Measurements from ENCODE around the gene ATP11C.
"Not testable (repeated sequence)": the region's sequence is repeated elsewhere in the genome, so short reads cannot be mapped to it uniquely, and the experiment has no call there.

The ATP11C gene

GRCh38 chrX:139889760-139890159, 43.1 kb downstream of the ATP11C start:
- Histone ChIP-seq H3K4me1 (ENCODE audit: insufficient read depth, low read length) (no peaks in the 10 kb centered on the region), H3K9ac (ENCODE audit: low read length) (no peak overlapping the region), H3K27ac (ENCODE audit: low read depth, low read length) (no peak overlapping the region), H3K36me3 (ENCODE audit: insufficient read depth, low read length) (no peaks in the 10 kb centered on the region), H3K9me3 (ENCODE audit: low read length) (no peaks in the 10 kb centered on the region), H3K27me3 (ENCODE audit: control insufficient read depth in 1 of 2, insufficient read depth in 2 of 2, low read length in 2 of 2) (no peaks in the 10 kb centered on the region), H3K4me3 (ENCODE audit: low read depth in 1 of 2, low read length in 2 of 2) (no peak overlapping the region)

DNA sequence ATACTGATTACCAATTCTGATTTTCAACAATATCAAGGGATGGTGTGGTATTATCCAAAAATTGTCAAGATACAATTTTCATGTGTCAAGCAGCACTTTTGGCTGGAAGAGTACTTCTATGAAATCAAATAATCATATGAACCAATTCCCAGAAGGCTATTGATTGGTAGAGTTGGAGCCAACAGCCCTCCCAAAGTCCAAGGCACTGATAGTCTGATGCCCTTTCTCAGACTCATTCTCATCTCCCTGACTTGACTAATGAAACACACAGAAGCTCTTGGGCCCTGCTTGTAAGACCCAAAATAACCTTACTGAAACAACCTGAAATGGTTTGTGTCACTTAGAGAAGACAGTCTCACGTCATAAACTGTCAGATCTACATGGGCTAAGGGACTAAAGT, 48.9 kb downstream of the ATP11C start:
- no peaks in the 10 kb centered on the region for H3K9me3 ChIP-seq (ENCODE audit: low read length)
- H3K4me3 ChIP-seq (ENCODE audit: low read depth in 1 of 2, low read length in 2 of 2): no peak overlapping the region
- H3K4me1 ChIP-seq (ENCODE audit: insufficient read depth, low read length): peaks cover 5% of the 10 kb centered on the region
- H3K27me3 ChIP-seq (ENCODE audit: control insufficient read depth in 1 of 2, insufficient read depth in 2 of 2, low read length in 2 of 2): no peaks in the 10 kb centered on the region
- no peaks in the 10 kb centered on the region for H3K36me3 ChIP-seq (ENCODE audit: insufficient read depth, low read length)
- H3K27ac ChIP-seq (ENCODE audit: low read depth, low read length): no peak overlapping the region
- no peak overlapping the region for H3K9ac ChIP-seq (ENCODE audit: low read length)

GRCh38 chrX:139882299-139882698, 50.6 kb downstream of the ATP11C start:
- no peak overlapping the region for H3K27ac ChIP-seq (ENCODE audit: low read depth, low read length)
- no peaks in the 10 kb centered on the region for H3K9me3 ChIP-seq (ENCODE audit: low read length)
- no peak overlapping the region for H3K4me3 ChIP-seq (ENCODE audit: low read depth in 1 of 2, low read length in 2 of 2)
- no peak overlapping the region for H3K9ac ChIP-seq (ENCODE audit: low read length)
- no peaks in the 10 kb centered on the region for H3K27me3 ChIP-seq (ENCODE audit: control insufficient read depth in 1 of 2, insufficient read depth in 2 of 2, low read length in 2 of 2)
- H3K36me3 ChIP-seq (ENCODE audit: insufficient read depth, low read length): no peaks in the 10 kb centered on the region
- H3K4me1 ChIP-seq (ENCODE audit: insufficient read depth, low read length): peaks cover 5% of the 10 kb centered on the region

- H3K4me1 ChIP-seq (ENCODE audit: insufficient read depth, low read length): peaks cover 5% of the 10 kb centered on the region
- H3K4me3 ChIP-seq (ENCODE audit: low read depth in 1 of 2, low read length in 2 of 2): no peak overlapping the region
- H3K9me3 ChIP-seq (ENCODE audit: low read length): no peaks in the 10 kb centered on the region
- H3K27me3 ChIP-seq (ENCODE audit: control insufficient read depth in 1 of 2, insufficient read depth in 2 of 2, low read length in 2 of 2): no peaks in the 10 kb centered on the region
- H3K9ac ChIP-seq (ENCODE audit: low read length): no peak overlapping the region
- H3K27ac ChIP-seq (ENCODE audit: low read depth, low read length): no peak overlapping the region
- H3K36me3 ChIP-seq (ENCODE audit: insufficient read depth, low read length): no peaks in the 10 kb centered on the region
Observed at GRCh38 chrX:139881572-139881971, 51.3 kb downstream of the ATP11C start.

DNA sequence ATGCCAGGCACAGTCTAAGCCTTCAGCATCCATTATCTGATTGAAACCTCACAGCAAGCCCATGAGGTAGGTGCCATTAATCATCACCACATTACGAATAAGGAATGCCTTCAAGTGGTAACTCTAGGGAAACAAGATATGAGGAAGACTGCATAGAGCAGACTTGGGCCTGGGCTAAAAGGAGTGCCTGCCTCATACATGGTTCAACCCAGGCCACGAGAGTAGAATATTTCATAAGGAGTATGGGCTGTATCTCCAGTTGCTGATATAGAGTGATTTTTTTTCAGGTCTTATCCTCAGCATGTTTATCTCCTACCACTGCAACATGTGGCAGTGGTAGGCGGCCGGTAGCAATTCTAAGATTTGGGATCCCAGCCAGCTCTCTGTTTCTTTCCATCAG, 51.7 kb downstream of the ATP11C start:
- H3K36me3 ChIP-seq (ENCODE audit: insufficient read depth, low read length): no peaks in the 10 kb centered on the region
- H3K4me3 ChIP-seq (ENCODE audit: low read depth in 1 of 2, low read length in 2 of 2): no peak overlapping the region
- H3K27me3 ChIP-seq (ENCODE audit: control insufficient read depth in 1 of 2, insufficient read depth in 2 of 2, low read length in 2 of 2): no peaks in the 10 kb centered on the region
- H3K9me3 ChIP-seq (ENCODE audit: low read length): no peaks in the 10 kb centered on the region
- no peak overlapping the region for H3K9ac ChIP-seq (ENCODE audit: low read length)
- H3K27ac ChIP-seq (ENCODE audit: low read depth, low read length): no peak overlapping the region
- peaks cover 5% of the 10 kb centered on the region for H3K4me1 ChIP-seq (ENCODE audit: insufficient read depth, low read length)

GRCh38 chrX:139877710-139878414, 55.0 kb downstream of the ATP11C start:
- no peak overlapping the region for H3K4me3 ChIP-seq (ENCODE audit: low read depth in 1 of 2, low read length in 2 of 2)
- H3K36me3 ChIP-seq (ENCODE audit: insufficient read depth, low read length): no peaks in the 10 kb centered on the region
- H3K27ac ChIP-seq (ENCODE audit: low read depth, low read length): no peak overlapping the region
- H3K9me3 ChIP-seq (ENCODE audit: low read length): no peaks in the 10 kb centered on the region
- H3K4me1 ChIP-seq (ENCODE audit: insufficient read depth, low read length): peaks cover 5% of the 10 kb centered on the region
- H3K27me3 ChIP-seq (ENCODE audit: control insufficient read depth in 1 of 2, insufficient read depth in 2 of 2, low read length in 2 of 2): no peaks in the 10 kb centered on the region
- no peak overlapping the region for H3K9ac ChIP-seq (ENCODE audit: low read length)

GRCh38 chrX:139875841-139876240, 57.0 kb downstream of the ATP11C start:
- H3K27ac ChIP-seq (ENCODE audit: low read depth, low read length): no peak overlapping the region
- H3K9me3 ChIP-seq (ENCODE audit: low read length): no peaks in the 10 kb centered on the region
- H3K27me3 ChIP-seq (ENCODE audit: control insufficient read depth in 1 of 2, insufficient read depth in 2 of 2, low read length in 2 of 2): no peaks in the 10 kb centered on the region
- H3K36me3 ChIP-seq (ENCODE audit: insufficient read depth, low read length): no peaks in the 10 kb centered on the region
- no peaks in the 10 kb centered on the region for H3K4me1 ChIP-seq (ENCODE audit: insufficient read depth, low read length)
- no peak overlapping the region for H3K4me3 ChIP-seq (ENCODE audit: low read depth in 1 of 2, low read length in 2 of 2)
- H3K9ac ChIP-seq (ENCODE audit: low read length): no peak overlapping the region

- no peak overlapping the region for H3K27ac ChIP-seq (ENCODE audit: low read depth, low read length)
- no peaks in the 10 kb centered on the region for H3K36me3 ChIP-seq (ENCODE audit: insufficient read depth, low read length)
- no peaks in the 10 kb centered on the region for H3K9me3 ChIP-seq (ENCODE audit: low read length)
- H3K4me1 ChIP-seq (ENCODE audit: insufficient read depth, low read length): no peaks in the 10 kb centered on the region
- H3K4me3 ChIP-seq (ENCODE audit: low read depth in 1 of 2, low read length in 2 of 2): no peak overlapping the region
- no peaks in the 10 kb centered on the region for H3K27me3 ChIP-seq (ENCODE audit: control insufficient read depth in 1 of 2, insufficient read depth in 2 of 2, low read length in 2 of 2)
- no peak overlapping the region for H3K9ac ChIP-seq (ENCODE audit: low read length)
Observed at GRCh38 chrX:139869796-139870195, 63.1 kb downstream of the ATP11C start.

GRCh38 chrX:139864640-139865039, 68.2 kb downstream of the ATP11C start:
- Histone ChIP-seq H3K9me3 (ENCODE audit: low read length) (no peaks in the 10 kb centered on the region), H3K4me1 (ENCODE audit: insufficient read depth, low read length) (no peaks in the 10 kb centered on the region), H3K27ac (ENCODE audit: low read depth, low read length) (no peak overlapping the region)

DNA sequence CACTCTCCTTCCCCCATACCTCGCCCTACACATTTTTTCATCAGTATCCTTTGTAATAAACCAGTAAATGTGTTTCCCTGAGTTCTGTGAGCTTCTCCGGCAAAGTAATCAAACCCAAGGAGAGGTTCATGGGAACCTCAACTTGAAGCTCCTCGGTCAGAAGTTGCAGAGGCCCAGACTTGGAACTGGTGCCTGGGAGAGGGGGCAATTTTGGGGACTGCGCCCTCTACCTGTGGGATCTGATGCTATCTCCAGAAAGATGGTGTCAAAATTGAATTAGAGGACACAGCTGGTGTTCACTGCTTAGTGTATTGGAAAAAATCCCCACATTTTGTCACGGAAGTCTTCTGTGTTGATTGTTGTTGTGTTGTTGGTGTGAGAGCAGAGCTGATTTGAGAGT, 70.6 kb downstream of the ATP11C start:
- H3K9me3 ChIP-seq (ENCODE audit: low read length): no peaks in the 10 kb centered on the region
- H3K27me3 ChIP-seq (ENCODE audit: control insufficient read depth in 1 of 2, insufficient read depth in 2 of 2, low read length in 2 of 2): no peaks in the 10 kb centered on the region
- no peak overlapping the region for H3K9ac ChIP-seq (ENCODE audit: low read length)
- no peak overlapping the region for H3K4me3 ChIP-seq (ENCODE audit: low read depth in 1 of 2, low read length in 2 of 2)
- no peak overlapping the region for H3K27ac ChIP-seq (ENCODE audit: low read depth, low read length)
- no peaks in the 10 kb centered on the region for H3K4me1 ChIP-seq (ENCODE audit: insufficient read depth, low read length)
- no peaks in the 10 kb centered on the region for H3K36me3 ChIP-seq (ENCODE audit: insufficient read depth, low read length)

More at GRCh38 chrX:139864640-139865039, 68.2 kb downstream of the ATP11C start:
- no peaks in the 10 kb centered on the region for H3K27me3 ChIP-seq (ENCODE audit: control insufficient read depth in 1 of 2, insufficient read depth in 2 of 2, low read length in 2 of 2)
- no peak overlapping the region for H3K4me3 ChIP-seq (ENCODE audit: low read depth in 1 of 2, low read length in 2 of 2)
- H3K36me3 ChIP-seq (ENCODE audit: insufficient read depth, low read length): no peaks in the 10 kb centered on the region
- no peak overlapping the region for H3K9ac ChIP-seq (ENCODE audit: low read length)

DNA sequence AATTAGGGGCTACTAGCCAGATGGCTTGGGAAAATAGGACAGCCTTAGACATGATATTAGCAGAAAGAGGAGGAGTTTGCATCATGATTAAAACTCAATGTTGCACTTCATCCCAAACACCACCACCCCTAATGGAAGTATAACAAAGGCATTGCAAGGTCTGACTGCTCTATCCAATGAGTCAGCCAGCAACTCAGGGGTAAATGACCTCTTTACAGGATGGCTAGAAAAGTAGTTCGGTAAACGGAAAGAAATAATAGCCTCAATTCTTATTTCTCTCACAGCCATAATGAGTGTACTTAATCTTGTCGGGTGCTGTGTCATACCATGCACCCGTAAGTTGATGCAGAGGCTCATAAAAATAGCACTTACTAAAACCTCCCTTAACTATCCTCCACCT, 76.0 kb downstream of the ATP11C start:
- not testable (repeated sequence) for H3K4me1 ChIP-seq (ENCODE audit: insufficient read depth, low read length); H3K27ac ChIP-seq (ENCODE audit: low read depth, low read length); H3K36me3 ChIP-seq (ENCODE audit: insufficient read depth, low read length); H3K27me3 ChIP-seq (ENCODE audit: control insufficient read depth in 1 of 2, insufficient read depth in 2 of 2, low read length in 2 of 2); H3K4me3 ChIP-seq (ENCODE audit: low read depth in 1 of 2, low read length in 2 of 2); H3K9ac ChIP-seq (ENCODE audit: low read length); H3K9me3 ChIP-seq (ENCODE audit: low read length)

- no peaks in the 10 kb centered on the region for H3K27me3 ChIP-seq (ENCODE audit: control insufficient read depth in 1 of 2, insufficient read depth in 2 of 2, low read length in 2 of 2)
- no peak overlapping the region for H3K4me3 ChIP-seq (ENCODE audit: low read depth in 1 of 2, low read length in 2 of 2)
- no peaks in the 10 kb centered on the region for H3K36me3 ChIP-seq (ENCODE audit: insufficient read depth, low read length)
- H3K9me3 ChIP-seq (ENCODE audit: low read length): no peaks in the 10 kb centered on the region
- H3K4me1 ChIP-seq (ENCODE audit: insufficient read depth, low read length): no peaks in the 10 kb centered on the region
- H3K9ac ChIP-seq (ENCODE audit: low read length): no peak overlapping the region
- no peak overlapping the region for H3K27ac ChIP-seq (ENCODE audit: low read depth, low read length)
Observed at GRCh38 chrX:139851730-139852129, 81.1 kb downstream of the ATP11C start.
